Peyer's patch (tissue), 4 donors: ENCODE measurements around the gene TCP10L. TPM values are rescaled to one million over a fixed set of nuclear protein-coding genes. Genes with fewer than 3 reads are reported as not detected.
"Not testable (repeated sequence)": the region's sequence is repeated elsewhere in the genome, so short reads cannot be mapped to it uniquely, and the experiment has no call there.

Source experiments
- DNase-seq, 3 donors: peaks; one replicate each; pipeline ENCODE4 v3.0.0-alpha.2; 2017 to 2019
- H3K27ac ChIP-seq, 4 donors: fragments of 200-600 bp; sonication (generic); one replicate each; pipeline ENCODE4 v1.5.1; 2016 to 2019
- H3K27me3 ChIP-seq, 2 donors: fragments of 200-600 bp; sonication (generic); one replicate each; pipeline ENCODE4 v1.5.1; 2019
- H3K36me3 ChIP-seq, 3 donors: fragments of 200-600 bp; sonication (generic); one replicate each; pipeline ENCODE4 v1.5.1; 2016 to 2019
- H3K4me1 ChIP-seq, 4 donors: fragments of 200-600 bp; sonication (generic); one replicate each; pipeline ENCODE4 v1.5.1; 2016 to 2019
- H3K4me3 ChIP-seq, 4 donors: fragments of 200-600 bp; sonication (generic); 1 replicate in 3 of 4; 2 replicates in 1 of 4; pipeline ENCODE4 v1.5.1; 2016 to 2019; ENCODE audit warnings: mild to moderate bottlenecking in 1 of 4
- H3K9me3 ChIP-seq, 4 donors: fragments of 200-600 bp; sonication (generic); one replicate each; pipeline ENCODE4 v1.5.1; 2016 to 2019; ENCODE audit warnings: mild to moderate bottlenecking in 1 of 4
- CTCF ChIP-seq, 6 experiments: fragments of 450-650 bp in 4 of 6; fragments of 200-600 bp in 2 of 6; sonication (generic) in 1 of 6; IDR thresholded peaks; one replicate each; pipeline ENCODE4 v1.5.1; 2017 to 2019; ENCODE audit warnings: antibody characterized with exemption in 6 of 6, mild to moderate bottlenecking in 3 of 6, moderate library complexity in 1 of 6
- POLR2A ChIP-seq, 2 donors: fragments of 450-650 bp; IDR thresholded peaks; one replicate each; pipeline ENCODE4 v1.5.1; 2017; ENCODE audit warnings: antibody characterized with exemption in 2 of 2, mild to moderate bottlenecking in 2 of 2, moderate library complexity in 2 of 2
- total RNA-seq, 4 donors: library from RNA; depleted of rRNA; stranded (reverse); fragments of >200 nt; gene quantifications; one replicate each; pipeline ENCODE4 v1.1.0, GENCODE V29; 2016

TCP10L gene
- total RNA-seq, 4 donors from 2014 or later, result 9.9 TPM; not detected in 3

- H3K4me3 ChIP-seq, result peak within 1 kb of the TSS; percentile 71 to 87 (median 80)
- peak within 1 kb of the TSS; percentile 70 to 87 (median 84) for H3K27ac ChIP-seq
- peak; percentile 78 to 93 (median 90) for DNase-seq
- H3K9me3 ChIP-seq, result no peaks in the 10 kb centered on the region
- H3K27me3 ChIP-seq, result no peaks in the 10 kb centered on the region
- H3K36me3 ChIP-seq, result peaks cover 0 to 22% (median 0%) of the 10 kb centered on the region in 3 donors
- TF ChIP-seq CTCF (IDR thresholded peaks at IDR 0.05) (no peak), POLR2A (IDR thresholded peaks at IDR 0.05) (peak in 1 of 2 donors; percentile 27)
- peaks cover 0 to 11% (median 6%) of the 10 kb centered on the region in 4 donors for H3K4me1 ChIP-seq
These were observed 27.0 kb upstream of the TCP10L start, which contains the start of gene CFAP298 for GRCh38 chr21:32612075-32612998. Gene CFAP298 (minus strand): TSS chr21:32612377. CDS start chr21:32612243, 134 bp downstream.

- H3K4me1 ChIP-seq, result peaks cover 0 to 11% (median 6%) of the 10 kb centered on the region in 4 donors
- TF ChIP-seq POLR2A (IDR thresholded peaks at IDR 0.05) (no peak), CTCF (IDR thresholded peaks at IDR 0.05) (no peak)
- peak overlapping the region; percentile 70 to 87 (median 84) for H3K27ac ChIP-seq
- H3K9me3 ChIP-seq, result no peaks in the 10 kb centered on the region
- H3K36me3 ChIP-seq, result peaks cover 0 to 30% (median 0%) of the 10 kb centered on the region in 3 donors
- peak; percentile 22 to 54 (median 49) for DNase-seq
- H3K27me3 ChIP-seq, result no peaks in the 10 kb centered on the region
- peak overlapping the region; percentile 71 to 87 (median 80) for H3K4me3 ChIP-seq
These were observed 26.2 kb upstream of the TCP10L start for GRCh38 chr21:32611471-32611997.

- not testable (repeated sequence) for H3K9me3 ChIP-seq, DNase-seq, H3K27ac ChIP-seq, H3K27me3 ChIP-seq
- Histone ChIP-seq H3K4me1 (peaks cover 0 to 11% (median 6%) of the 10 kb centered on the region in 4 donors), H3K36me3 (peaks cover 0 to 36% (median 0%) of the 10 kb centered on the region in 3 donors), H3K4me3 (peak overlapping the region in 3 of 4 donors; percentile 71 to 83 (median 76))
These were observed 25.6 kb upstream of the TCP10L start for GRCh38 chr21:32610940-32611339.

- DNase-seq, result no peak
- no peaks in the 10 kb centered on the region for H3K9me3 ChIP-seq
- TF ChIP-seq POLR2A (IDR thresholded peaks at IDR 0.05) (no peak), CTCF (IDR thresholded peaks at IDR 0.05) (no peak)
- no peaks in the 10 kb centered on the region for H3K27me3 ChIP-seq
- no peak overlapping the region for H3K27ac ChIP-seq
- peaks cover 0 to 57% (median 0%) of the 10 kb centered on the region in 3 donors for H3K36me3 ChIP-seq
- H3K4me3 ChIP-seq, result no peak overlapping the region
- H3K4me1 ChIP-seq, result peaks cover 0 to 11% (median 6%) of the 10 kb centered on the region in 4 donors
These were observed 23.5 kb upstream of the TCP10L start for GRCh38 chr21:32608851-32609250.

GRCh38 chr21:32605469-32605868 lies 20.1 kb upstream of the TCP10L start:
- Histone ChIP-seq H3K4me1 (peaks cover 0 to 5% (median 0%) of the 10 kb centered on the region in 4 donors), H3K9me3 (no peaks in the 10 kb centered on the region), H3K4me3 (no peak overlapping the region), H3K36me3 (peaks cover 0 to 81% (median 0%) of the 10 kb centered on the region in 3 donors), H3K27ac (no peak overlapping the region), H3K27me3 (no peaks in the 10 kb centered on the region)
- TF ChIP-seq CTCF (IDR thresholded peaks at IDR 0.05), result no peak
- TF ChIP-seq POLR2A (IDR thresholded peaks at IDR 0.05), result no peak
- DNase-seq, result no peak

- Histone ChIP-seq H3K36me3 (peaks cover 0 to 87% (median 0%) of the 10 kb centered on the region in 3 donors), H3K9me3 (no peaks in the 10 kb centered on the region), H3K4me1 (no peaks in the 10 kb centered on the region), H3K27ac (no peak overlapping the region), H3K4me3 (no peak overlapping the region), H3K27me3 (no peaks in the 10 kb centered on the region)
- TF ChIP-seq CTCF (IDR thresholded peaks at IDR 0.05) (no peak), POLR2A (IDR thresholded peaks at IDR 0.05) (no peak)
- DNase-seq, result no peak
These were observed 19.1 kb upstream of the TCP10L start for GRCh38 chr21:32604464-32604863.
